SIG-M5 treated with dmso at 0.1 percent for 504 hours (cell line): Measurements from ENCODE around the gene ASPN.
"Not testable (repeated sequence)": the region's sequence is repeated elsewhere in the genome, so short reads cannot be mapped to it uniquely, and the experiment has no call there.

Experiments
- DNase-seq: peaks from one replicate; lab custom pipeline; 2025; ENCODE audit not compliant: unreplicated experiment; lab: John Stamatoyannopoulos, UW

The ASPN gene

GRCh38 chr9:92422611-92423338 lies 59.5 kb downstream of the ASPN start:
- peak; percentile 16 for DNase-seq

GRCh38 chr9:92414566-92414965 lies 67.7 kb downstream of the ASPN start:
- no peak for DNase-seq

GRCh38 chr9:92411157-92411556 lies 71.1 kb downstream of the ASPN start:
- DNase-seq: not testable (repeated sequence)

- no peak for DNase-seq
Measured at GRCh38 chr9:92408747-92409478, 73.4 kb downstream of the ASPN start.

DNA sequence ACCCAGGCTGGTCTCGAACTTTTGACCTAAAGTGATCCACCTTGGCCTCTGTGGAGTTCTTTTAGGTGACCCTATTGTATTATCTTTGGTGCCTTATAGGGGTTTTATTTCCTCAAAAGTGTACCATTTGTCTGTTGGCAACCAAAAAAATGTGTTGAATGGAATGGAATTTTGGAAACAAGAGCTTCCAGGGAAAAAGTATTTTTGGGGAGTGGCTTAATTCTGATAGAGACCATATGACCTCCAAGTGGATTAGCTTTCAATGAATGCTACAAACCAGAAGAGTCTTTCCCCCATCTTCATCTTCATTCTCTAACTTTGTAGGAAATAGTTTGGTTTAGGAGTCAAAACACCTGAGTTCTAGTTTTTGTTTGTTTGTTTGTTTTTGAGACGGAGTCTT lies 74.5 kb downstream of the ASPN start:
- no peak for DNase-seq

- DNase-seq: peak; percentile 83
Measured at GRCh38 chr9:92406477-92406876, 75.8 kb downstream of the ASPN start.
